IMR-90 (cell line): ENCODE measurements around the gene RALGAPA2. TPM values are rescaled to one million over a fixed set of nuclear protein-coding genes. Genes with fewer than 3 reads are reported as not detected.

Experiments
- ATAC-seq: fragments of 200-7000 bp; cut with Tn5 transposase; 2 replicates; pipeline ENCODE4 v1.9.1; 2020; ENCODE audit warnings: low read depth, mild to moderate bottlenecking, moderate library complexity
- BruUV-seq: library from RNA; stranded (reverse); fragments of 400-500 nt; replicated peaks from 2 replicates; lab custom pipeline; 2021; lab: Mats Ljungman, UMichigan
- CTCF ChIA-PET: fragments of 300-600 bp; formaldehyde crosslinking; extraction: SDS; loops from one replicate; lab custom pipeline; 2021; ENCODE audit warnings: antibody characterized with exemption; lab: Yijun Ruan, JAX
- POLR2A ChIA-PET: fragments of 300-600 bp; sonication (Branson Sonifier 250); formaldehyde crosslinking; loops from one replicate; lab custom pipeline; 2022; ENCODE audit warnings: antibody characterized with exemption; ENCODE audit not compliant: unreplicated experiment; lab: Charles Lee
- DNase-seq: peaks from one replicate; pipeline ENCODE4 v3.0.0; 2013
- H2AFZ ChIP-seq: replicated peaks from 2 replicates; pipeline ENCODE3; 2013; ENCODE audit warnings: low read length, mild to moderate bottlenecking; ENCODE audit not compliant: poor library complexity
- H2AK5ac ChIP-seq: 2 replicates; pipeline ENCODE4 v1.6.1; 2013; ENCODE audit warnings: low read depth, low read length, inconsistent platforms
- H2AK9ac ChIP-seq: replicated peaks from 2 replicates; pipeline ENCODE3; 2013; ENCODE audit warnings: mild to moderate bottlenecking, low read depth, low read length, moderate library complexity; ENCODE audit not compliant: poor library complexity
- H2BK120ac ChIP-seq: 2 replicates; pipeline ENCODE4 v1.6.1; 2013; ENCODE audit warnings: low read depth, low read length, inconsistent platforms
- H2BK15ac ChIP-seq: 3 replicates; pipeline ENCODE4 v1.6.1; 2013; ENCODE audit warnings: low read depth, low read length, inconsistent platforms
- H2BK20ac ChIP-seq: 2 replicates; pipeline ENCODE4 v1.6.1; 2013; ENCODE audit warnings: low read depth, mild to moderate bottlenecking, inconsistent platforms, low read length, moderate library complexity
- H2BK5ac ChIP-seq: 2 replicates; pipeline ENCODE4 v1.6.1; 2013; ENCODE audit warnings: mild to moderate bottlenecking, low read depth, low read length, inconsistent platforms; ENCODE audit not compliant: poor library complexity, severe bottlenecking
- H3K14ac ChIP-seq: replicated peaks from 2 replicates; pipeline ENCODE4 v1.6.1; 2013; ENCODE audit warnings: low read depth, low read length, inconsistent platforms
- H3K18ac ChIP-seq: 2 replicates; pipeline ENCODE4 v1.6.1; 2013; ENCODE audit warnings: low read depth, low read length, control low read depth
- H3K23ac ChIP-seq: 2 replicates; pipeline ENCODE4 v1.6.1; 2013; ENCODE audit warnings: low read depth, low read length, inconsistent platforms
- H3K27ac ChIP-seq: 2 replicates; pipeline ENCODE4 v1.5.1; 2013; ENCODE audit warnings: mild to moderate bottlenecking, control low read depth, low read length; ENCODE audit not compliant: insufficient read depth
- H3K27me3 ChIP-seq: 2 replicates; pipeline ENCODE4 v1.6.1; 2013; ENCODE audit warnings: low read length; ENCODE audit not compliant: control insufficient read depth, insufficient read depth
- H3K36me3 ChIP-seq: 2 replicates; pipeline ENCODE4 v1.6.1; 2013; ENCODE audit warnings: low read length, mixed read lengths; ENCODE audit not compliant: control insufficient read depth, insufficient read depth
- H3K4ac ChIP-seq: 2 replicates; pipeline ENCODE4 v1.6.1; 2013; ENCODE audit warnings: low read depth, low read length, inconsistent platforms
- H3K4me1 ChIP-seq: 2 replicates; pipeline ENCODE4 v1.6.1; 2013; ENCODE audit warnings: low read length, mixed read lengths; ENCODE audit not compliant: control insufficient read depth, insufficient read depth
- H3K4me2 ChIP-seq: 2 replicates; pipeline ENCODE4 v1.6.1; 2013; ENCODE audit warnings: low read depth, mild to moderate bottlenecking, control low read depth, low read length, moderate library complexity
- H3K4me3 ChIP-seq: 2 replicates; pipeline ENCODE4 v1.5.1; 2013; ENCODE audit warnings: low read depth, mild to moderate bottlenecking, control low read depth, low read length, moderate library complexity; ENCODE audit not compliant: insufficient read depth
- H3K56ac ChIP-seq: 2 replicates; pipeline ENCODE4 v1.6.1; 2013; ENCODE audit warnings: low read length, inconsistent platforms; ENCODE audit not compliant: insufficient read depth; ENCODE audit errors: extremely low read depth
- H3K79me1 ChIP-seq, 2 experiments: 2 replicates each; pipeline ENCODE4 v1.6.1; 2013; ENCODE audit warnings: low read length in 2 of 2, inconsistent platforms in 1 of 2, low read depth in 1 of 2
- H3K9ac ChIP-seq: 2 replicates; pipeline ENCODE4 v1.6.1; 2013; ENCODE audit warnings: low read depth, low read length, control low read depth
- H3K9me1 ChIP-seq: 2 replicates; pipeline ENCODE4 v1.6.1; 2013; ENCODE audit warnings: low read length, inconsistent platforms; ENCODE audit not compliant: insufficient read depth
- H3K9me3 ChIP-seq: 2 replicates; pipeline ENCODE4 v1.6.1; 2013; ENCODE audit warnings: low read length; ENCODE audit not compliant: control insufficient read depth, insufficient read depth
- H4K20me1 ChIP-seq: 2 replicates; pipeline ENCODE4 v1.6.1; 2013; ENCODE audit warnings: low read length, inconsistent platforms; ENCODE audit not compliant: insufficient read depth
- H4K5ac ChIP-seq: 2 replicates; pipeline ENCODE4 v1.6.1; 2013; ENCODE audit warnings: mild to moderate bottlenecking, low read depth, low read length, control low read depth
- H4K8ac ChIP-seq, 2 experiments: 2 replicates each; pipeline ENCODE4 v1.6.1; 2013; ENCODE audit warnings: low read depth in 2 of 2, low read length in 2 of 2, control low read depth in 1 of 2, inconsistent platforms in 1 of 2
- H4K91ac ChIP-seq: 2 replicates; pipeline ENCODE4 v1.6.1; 2013; ENCODE audit warnings: low read depth, low read length, inconsistent platforms; ENCODE audit not compliant: insufficient read depth
- BHLHE40 ChIP-seq: fragments of 150-350 bp; IDR thresholded peaks from 2 replicates; pipeline ENCODE4 v1.6.1; 2016; ENCODE audit warnings: mild to moderate bottlenecking, low read depth, low read length
- CEBPB ChIP-seq: IDR thresholded peaks from 2 replicates; pipeline ENCODE4 v1.6.1; 2012; ENCODE audit warnings: low read depth, low read length, improper control_type of control experiment
- CHD1 ChIP-seq: IDR thresholded peaks from 2 replicates; pipeline ENCODE4 v1.6.1; 2012; ENCODE audit warnings: low read depth, low read length, improper control_type of control experiment
- FOS ChIP-seq: fragments of 150-350 bp; IDR thresholded peaks from 2 replicates; pipeline ENCODE4 v1.6.1; 2016; ENCODE audit warnings: low read depth, low read length
- MAFK ChIP-seq: IDR thresholded peaks from 2 replicates; pipeline ENCODE4 v1.6.1; 2012; ENCODE audit warnings: low read depth, low read length, improper control_type of control experiment
- MAZ ChIP-seq: IDR thresholded peaks from 2 replicates; pipeline ENCODE4 v1.6.1; 2012; ENCODE audit warnings: low read depth, mild to moderate bottlenecking, low read length, improper control_type of control experiment, moderate library complexity, borderline replicate concordance
- MXI1 ChIP-seq: IDR thresholded peaks from 2 replicates; pipeline ENCODE4 v1.6.1; 2012; ENCODE audit warnings: low read depth, mild to moderate bottlenecking, low read length, moderate library complexity, borderline replicate concordance
- NFE2L2 ChIP-seq: fragments of 150-350 bp; IDR thresholded peaks from 2 replicates; pipeline ENCODE4 v1.6.1; 2016; ENCODE audit warnings: low read depth, mild to moderate bottlenecking, low read length
- POLR2A ChIP-seq: IDR thresholded peaks from 2 replicates; pipeline ENCODE4 v1.6.1; 2012; ENCODE audit warnings: mild to moderate bottlenecking, low read depth, low read length
- RAD21 ChIP-seq: IDR thresholded peaks from 2 replicates; pipeline ENCODE4 v1.6.1; 2012; ENCODE audit warnings: low read length, improper control_type of control experiment
- RCOR1 ChIP-seq: IDR thresholded peaks from 2 replicates; pipeline ENCODE4 v1.6.1; 2012; ENCODE audit warnings: mild to moderate bottlenecking, low read length, improper control_type of control experiment; ENCODE audit not compliant: insufficient replicate concordance
- RFX5 ChIP-seq: IDR thresholded peaks from 2 replicates; pipeline ENCODE4 v1.8.0; 2012; ENCODE audit warnings: low read depth, mild to moderate bottlenecking, low read length, moderate library complexity
- SMC3 ChIP-seq: fragments of 150-350 bp; IDR thresholded peaks from 2 replicates; pipeline ENCODE4 v1.6.1; 2016; ENCODE audit warnings: low read depth, mild to moderate bottlenecking, antibody characterized with exemption, low read length, moderate library complexity
- WGBS, 2 experiments: methylation state at CpG; one replicate each; pipeline versions ENCODE4 v1.1.5 to v1.1.7; 2013; ENCODE audit warnings: missing lambda C conversion rate in 2 of 2; ENCODE audit not compliant: insufficient read length in 1 of 2; ENCODE audit errors: extremely low coverage in 2 of 2; 5-methylcytosine and 5-hydroxymethylcytosine counted together
- dilution Hi-C: fragments of 300-500 bp; cut with HindIII; formaldehyde crosslinking; loops from one replicate; pipeline ENCODE4 v1.14.3; 2018; ENCODE audit warnings: low sequenced_read_pairs; ENCODE audit not compliant: unreplicated experiment
- in situ Hi-C: fragments of 300-500 bp; cut with MboI; formaldehyde crosslinking; loops from 3 replicates; pipeline ENCODE4 v1.14.3; 2019; ENCODE audit warnings: low sequenced_read_pairs, inconsistent platforms, mixed read lengths
- intact Hi-C: fragments of 100-400 bp; cut with micrococcal nuclease; formaldehyde crosslinking; loops from 2 replicates; pipeline ENCODE4 v1.10.0; 2022
- polyA plus RNA-seq, 3 experiments: library from polyadenylated mRNA; depleted of rRNA; stranded (reverse); fragments of >200 nt; gene quantifications; 2 replicates each; pipeline ENCODE4 v1.2.3, GENCODE V29; 2012; ENCODE audit warnings: low replicate concordance in 1 of 3
- total RNA-seq: library from RNA; depleted of rRNA; stranded (reverse); fragments of >200 nt; gene quantifications from 2 replicates; pipeline ENCODE4 v1.2.3, GENCODE V29; 2012
- TF ChIP-seq, protein P1 (sequence below): fragments of 150-350 bp; IDR thresholded peaks from 2 replicates; pipeline ENCODE4 v1.6.1; 2017; ENCODE audit warnings: mild to moderate bottlenecking, antibody characterized with exemption, low read length, low read depth
- TF ChIP-seq, protein P2 (sequence below): fragments of 150-350 bp; IDR thresholded peaks from 2 replicates; pipeline ENCODE4 v1.6.1; 2016; ENCODE audit warnings: low read depth, mild to moderate bottlenecking, low read length, moderate library complexity, borderline replicate concordance
- TF ChIP-seq, protein P3 (sequence below): conservative IDR thresholded peaks from 2 replicates; pipeline ENCODE4 v1.5.1; 2012; ENCODE audit warnings: mild to moderate bottlenecking, low read depth, low read length, improper control_type of control experiment

The RALGAPA2 gene
- total and polyA plus RNA-seq, 2 of the 4 experiments (the other 2 are of a cell fraction) = 1.3 to 3.9 TPM

DNA sequence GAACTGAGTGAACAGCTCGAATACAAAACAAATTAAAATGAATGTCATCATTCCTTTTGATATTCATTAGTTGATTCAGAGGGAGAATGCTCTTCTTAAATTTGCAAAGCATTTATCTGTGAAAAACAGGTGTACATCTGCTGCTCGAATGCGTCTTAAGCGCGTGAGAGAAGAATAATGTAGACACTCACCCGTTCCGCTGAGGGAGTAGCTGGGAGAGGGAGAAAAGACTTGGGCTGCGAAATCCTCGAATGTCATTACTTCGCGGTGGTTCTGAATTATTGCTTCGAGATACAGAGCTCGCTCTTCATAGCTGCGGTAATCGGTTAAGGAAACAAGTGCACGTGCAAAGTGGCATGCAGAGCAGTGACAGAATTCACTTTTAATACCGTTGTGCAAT, 300.6 kb downstream of the RALGAPA2 start:
- WGBS, 2 experiments = 91% methylated on average over 8 of the region's 17 CpGs; no CpG with 5 or more reads in 1 of the 2 experiments
- no peak overlapping the region for H3K56ac ChIP-seq
- no peaks in the 10 kb centered on the region for H4K20me1 ChIP-seq
- H2AFZ ChIP-seq = no peak overlapping the region
- intact Hi-C loops (no loop called here), dilution Hi-C loops (no loop called here), in situ Hi-C loops (no loop called here)
- no peaks in the 10 kb centered on the region for H3K79me1 ChIP-seq
- H2BK15ac ChIP-seq = no peak overlapping the region
- H3K4me1 ChIP-seq = no peaks in the 10 kb centered on the region
- no TSS peak for BruUV-seq
- ChIA-PET CTCF (no interaction called here), POLR2A (interaction anchor here (0.5 kb wide), 1 partner anchor 1751 kb away, joined by 5 read pairs; no protein-coding TSS in a partner anchor)
- DNase-seq (no peak), ATAC-seq (no peak)
- no peak overlapping the region for H3K14ac ChIP-seq
- H3K27me3 ChIP-seq = no peaks in the 10 kb centered on the region; the same call in 1 of the 2 replicates
- no peak overlapping the region for H2BK20ac ChIP-seq
- H3K27ac ChIP-seq = no peak overlapping the region
- no peak overlapping the region for H3K18ac ChIP-seq
- no peak overlapping the region for H4K91ac ChIP-seq
- H4K5ac ChIP-seq = no peak overlapping the region
- H3K9ac ChIP-seq = no peak overlapping the region
- no peak overlapping the region for H3K4me3 ChIP-seq
- H3K4me2 ChIP-seq = no peak overlapping the region
- no peak overlapping the region for H3K4ac ChIP-seq
- H2AK5ac ChIP-seq = no peak overlapping the region
- no peak overlapping the region for H4K8ac ChIP-seq
- no peak for TF ChIP-seq RAD21
- no peak for TF ChIP-seq RFX5
- TF ChIP-seq POLR2A = no peak
- TF ChIP-seq RCOR1 = no peak
- no peak for TF ChIP-seq BHLHE40
- TF ChIP-seq MXI1 = no peak
- TF ChIP-seq, protein P1, sequence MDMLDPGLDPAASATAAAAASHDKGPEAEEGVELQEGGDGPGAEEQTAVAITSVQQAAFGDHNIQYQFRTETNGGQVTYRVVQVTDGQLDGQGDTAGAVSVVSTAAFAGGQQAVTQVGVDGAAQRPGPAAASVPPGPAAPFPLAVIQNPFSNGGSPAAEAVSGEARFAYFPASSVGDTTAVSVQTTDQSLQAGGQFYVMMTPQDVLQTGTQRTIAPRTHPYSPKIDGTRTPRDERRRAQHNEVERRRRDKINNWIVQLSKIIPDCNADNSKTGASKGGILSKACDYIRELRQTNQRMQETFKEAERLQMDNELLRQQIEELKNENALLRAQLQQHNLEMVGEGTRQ = no peak
- TF ChIP-seq, protein P2, sequence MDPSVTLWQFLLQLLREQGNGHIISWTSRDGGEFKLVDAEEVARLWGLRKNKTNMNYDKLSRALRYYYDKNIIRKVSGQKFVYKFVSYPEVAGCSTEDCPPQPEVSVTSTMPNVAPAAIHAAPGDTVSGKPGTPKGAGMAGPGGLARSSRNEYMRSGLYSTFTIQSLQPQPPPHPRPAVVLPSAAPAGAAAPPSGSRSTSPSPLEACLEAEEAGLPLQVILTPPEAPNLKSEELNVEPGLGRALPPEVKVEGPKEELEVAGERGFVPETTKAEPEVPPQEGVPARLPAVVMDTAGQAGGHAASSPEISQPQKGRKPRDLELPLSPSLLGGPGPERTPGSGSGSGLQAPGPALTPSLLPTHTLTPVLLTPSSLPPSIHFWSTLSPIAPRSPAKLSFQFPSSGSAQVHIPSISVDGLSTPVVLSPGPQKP = no peak
- no peak for TF ChIP-seq CHD1
- TF ChIP-seq, protein P3, sequence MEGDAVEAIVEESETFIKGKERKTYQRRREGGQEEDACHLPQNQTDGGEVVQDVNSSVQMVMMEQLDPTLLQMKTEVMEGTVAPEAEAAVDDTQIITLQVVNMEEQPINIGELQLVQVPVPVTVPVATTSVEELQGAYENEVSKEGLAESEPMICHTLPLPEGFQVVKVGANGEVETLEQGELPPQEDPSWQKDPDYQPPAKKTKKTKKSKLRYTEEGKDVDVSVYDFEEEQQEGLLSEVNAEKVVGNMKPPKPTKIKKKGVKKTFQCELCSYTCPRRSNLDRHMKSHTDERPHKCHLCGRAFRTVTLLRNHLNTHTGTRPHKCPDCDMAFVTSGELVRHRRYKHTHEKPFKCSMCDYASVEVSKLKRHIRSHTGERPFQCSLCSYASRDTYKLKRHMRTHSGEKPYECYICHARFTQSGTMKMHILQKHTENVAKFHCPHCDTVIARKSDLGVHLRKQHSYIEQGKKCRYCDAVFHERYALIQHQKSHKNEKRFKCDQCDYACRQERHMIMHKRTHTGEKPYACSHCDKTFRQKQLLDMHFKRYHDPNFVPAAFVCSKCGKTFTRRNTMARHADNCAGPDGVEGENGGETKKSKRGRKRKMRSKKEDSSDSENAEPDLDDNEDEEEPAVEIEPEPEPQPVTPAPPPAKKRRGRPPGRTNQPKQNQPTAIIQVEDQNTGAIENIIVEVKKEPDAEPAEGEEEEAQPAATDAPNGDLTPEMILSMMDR = no peak
- TF ChIP-seq MAZ = no peak
- TF ChIP-seq SMC3 = no peak
- no peak for TF ChIP-seq CEBPB
- TF ChIP-seq MAFK = no peak
- no peak for TF ChIP-seq FOS
- TF ChIP-seq NFE2L2 = no peak
- H3K36me3 ChIP-seq = no peaks in the 10 kb centered on the region
- no peak overlapping the region for H3K23ac ChIP-seq
- no peak overlapping the region for H2BK120ac ChIP-seq
- H2AK9ac ChIP-seq = no peak overlapping the region
- no peaks in the 10 kb centered on the region for H3K9me3 ChIP-seq
- H2BK5ac ChIP-seq = no peak overlapping the region
- H3K9me1 ChIP-seq = no peaks in the 10 kb centered on the region; the same call in 1 of the 2 replicates
